GM19395 (cell line): ENCODE data around the gene PLEKHA6.

Experiments used
- ATAC-seq: cut with Tn5 transposase; IDR thresholded peaks from one replicate; pipeline ENCODE4 v1.9.1; 2021; ENCODE audit warnings: mild to moderate bottlenecking, moderate library complexity; ENCODE audit not compliant: unreplicated experiment

The PLEKHA6 gene

GRCh38 chr1:204359474-204360255 lies at the start of gene PLEKHA6:
Gene PLEKHA6, minus strand, starts transcription at chr1:204359929. Its CDS starts 86,202 bp downstream, at chr1:204273727.
- no peak for ATAC-seq

- no peak for ATAC-seq
Measured at GRCh38 chr1:204409123-204409522, 49.4 kb upstream of the PLEKHA6 start.

- no peak for ATAC-seq
Measured at GRCh38 chr1:204408602-204409001, 48.9 kb upstream of the PLEKHA6 start.

- ATAC-seq, result no peak
Measured at GRCh38 chr1:204408074-204408507, 48.4 kb upstream of the PLEKHA6 start.

GRCh38 chr1:204407295-204407971 lies 47.7 kb upstream of the PLEKHA6 start:
- ATAC-seq, result no peak

GRCh38 chr1:204406621-204407020 lies 46.9 kb upstream of the PLEKHA6 start:
- ATAC-seq, result no peak

GRCh38 chr1:204405988-204406387 lies 46.3 kb upstream of the PLEKHA6 start:
- ATAC-seq, result no peak

GRCh38 chr1:204404629-204405028 lies 44.9 kb upstream of the PLEKHA6 start:
- ATAC-seq, result no peak

GRCh38 chr1:204402391-204402790 lies 42.7 kb upstream of the PLEKHA6 start:
- ATAC-seq, result no peak

- no peak for ATAC-seq
Measured at GRCh38 chr1:204401730-204402129, 42.0 kb upstream of the PLEKHA6 start.

- ATAC-seq, result no peak
Measured at GRCh38 chr1:204400882-204401510, 41.3 kb upstream of the PLEKHA6 start.

- ATAC-seq, result peak; percentile 83
Measured at GRCh38 chr1:204398197-204399125, 38.7 kb upstream of the PLEKHA6 start.

GRCh38 chr1:204396015-204396583 lies 36.4 kb upstream of the PLEKHA6 start:
- ATAC-seq, result no peak

- ATAC-seq, result no peak
Measured at GRCh38 chr1:204391629-204392028, 31.9 kb upstream of the PLEKHA6 start.

GRCh38 chr1:204390751-204391466 lies 31.2 kb upstream of the PLEKHA6 start:
- no peak for ATAC-seq

GRCh38 chr1:204385727-204386126 lies 26.0 kb upstream of the PLEKHA6 start:
- ATAC-seq, result no peak

GRCh38 chr1:204384636-204385352 lies 25.1 kb upstream of the PLEKHA6 start:
- no peak for ATAC-seq

GRCh38 chr1:204383163-204383904 lies 23.6 kb upstream of the PLEKHA6 start:
- ATAC-seq, result no peak
